OCI-LY3 (cell line): ENCODE measurements around the gene OR4N2.

ENCODE experiments used
- CTCF ChIP-seq: fragments of 200-600, 300-600 bp; sonication (generic); IDR thresholded peaks from 2 replicates; pipeline ENCODE4 v1.5.1; 2014; ENCODE audit warnings: antibody characterized with exemption, low read length, low read depth
- EZH2phosphoT487 ChIP-seq: fragments of 200-600 bp; shearing (Covaris generic); IDR thresholded peaks from 2 replicates; pipeline ENCODE4 v1.6.1; 2018; ENCODE audit warnings: antibody characterized with exemption, mixed run types, low read depth

GRCh38 chr14:19775587-19775986 lies 28.0 kb upstream of the OR4N2 start:
- TF ChIP-seq CTCF (no peak), EZH2phosphoT487 (no peak)
